Right ventricle myocardium superior (tissue), 1 donor: ENCODE results near the gene RNLS. TPM values are rescaled to one million over a fixed set of nuclear protein-coding genes. Genes with fewer than 3 reads are reported as not detected.
"Not testable (repeated sequence)": the region's sequence is repeated elsewhere in the genome, so short reads cannot be mapped to it uniquely, and the experiment has no call there.

ENCODE experiments used
- ATAC-seq: fragments of 200-7000 bp; cut with Tn5 transposase; one replicate; pipeline ENCODE4 v1.9.1; 2020; ENCODE audit warnings: mild to moderate bottlenecking; ENCODE audit not compliant: poor library complexity
- DNase-seq: peaks from one replicate; pipeline ENCODE4 v3.0.0-alpha.2; 2020
- intact Hi-C: fragments of 100-400 bp; cut with DNase I; formaldehyde crosslinking; loops from one replicate; pipeline ENCODE4 v1.11.2; 2022
- total RNA-seq: library from RNA; stranded (reverse); fragmentation: NEBNext Ultra II Directional; extraction: Animal tissue kit (Norgen Biotek cat#: 25700); gene quantifications from one replicate; pipeline ENCODE4 v1.2.1, GENCODE V29; 2021
- donor health status: DM: no; HTN: yes; CAD: no; lungs with severe emphysema.

Gene RNLS
- total RNA-seq, 1 donor from 2014 or later: 22.5 TPM

GRCh38 chr10:88309365-88309764 lies 273.8 kb downstream of the RNLS start:
- intact Hi-C loops: no loop called here
- ATAC-seq (no peak), DNase-seq (no peak)

GRCh38 chr10:88308361-88308760 lies 274.8 kb downstream of the RNLS start:
- intact Hi-C loops, DNase-seq, ATAC-seq: not testable (repeated sequence)

DNA sequence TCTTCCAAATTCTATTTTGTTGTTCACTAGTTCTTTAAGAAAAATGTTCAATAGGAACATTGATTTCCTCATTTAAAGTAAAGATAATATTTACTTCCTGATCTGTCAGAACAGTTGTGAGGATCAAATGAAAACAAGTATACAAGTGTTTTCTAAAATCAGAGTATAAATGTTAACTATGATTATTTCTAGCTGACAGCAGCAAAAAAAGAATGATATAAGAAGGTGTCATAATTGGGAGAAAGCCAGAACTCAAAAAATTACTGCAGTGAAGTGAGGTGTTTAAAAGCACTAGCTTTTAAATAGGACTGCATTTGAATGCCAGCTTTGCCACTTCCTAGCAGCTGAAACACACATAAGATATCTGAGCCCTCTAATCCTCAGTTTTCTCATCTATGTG lies 283.3 kb downstream of the RNLS start:
- DNase-seq (no peak), ATAC-seq (no peak)
- intact Hi-C loops: no loop called here

DNA sequence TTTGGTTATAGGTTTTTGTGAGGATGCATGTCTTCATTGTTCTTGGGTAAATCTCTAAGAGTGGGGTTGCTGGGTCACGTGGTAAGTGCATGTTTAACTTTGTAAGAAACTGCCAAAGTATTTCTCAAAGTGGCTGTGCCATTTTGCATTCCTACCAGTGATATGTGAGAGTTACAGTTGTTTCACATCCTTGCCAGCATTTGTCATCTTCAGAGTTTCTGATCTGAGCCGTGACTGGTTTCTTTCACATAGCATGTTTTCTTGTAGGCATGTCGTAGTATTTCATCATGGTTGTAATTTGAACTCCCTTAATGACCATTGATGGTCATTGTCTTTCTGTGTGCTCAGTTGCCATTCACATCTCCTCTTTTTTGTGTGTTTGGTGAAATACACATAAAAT lies 286.0 kb downstream of the RNLS start:
- intact Hi-C loops: no loop called here
- DNase-seq (no peak), ATAC-seq (no peak)

DNA sequence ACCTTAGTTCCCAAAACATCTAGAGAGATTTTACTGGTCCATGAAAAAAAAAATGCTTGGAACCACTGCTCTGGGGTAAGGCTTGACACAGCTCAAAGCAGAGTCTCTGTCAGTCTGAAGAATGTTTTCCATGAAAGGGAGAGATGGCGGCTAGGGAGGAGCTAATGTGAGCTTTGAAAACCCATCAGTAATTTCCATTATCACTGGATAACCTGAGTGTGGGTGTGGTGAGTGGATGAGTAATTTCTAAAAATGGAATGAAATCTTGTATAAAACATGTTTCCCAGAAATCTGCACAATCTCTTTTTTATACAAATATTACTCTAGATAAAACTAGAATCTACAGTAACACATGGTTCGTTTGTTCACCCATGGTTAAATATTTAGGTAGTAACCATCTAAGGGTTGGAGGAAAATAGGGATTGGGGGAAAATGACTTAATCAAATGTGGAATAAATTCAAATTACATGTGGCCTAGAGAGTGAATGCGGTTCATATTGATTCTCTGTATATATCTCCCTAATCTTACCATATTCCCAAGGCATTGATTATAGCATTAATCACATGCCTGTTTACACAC lies 289.4 kb downstream of the RNLS start:
- ATAC-seq (no peak), DNase-seq (no peak)
- intact Hi-C loops: no loop called here

- intact Hi-C loops: no loop called here
- ATAC-seq: no peak
- no peak for DNase-seq
Measured at GRCh38 chr10:88293073-88293472, 290.0 kb downstream of the RNLS start.

- ATAC-seq (no peak), DNase-seq (no peak)
- intact Hi-C loops: no loop called here
Measured at GRCh38 chr10:88292185-88292514, 291.0 kb downstream of the RNLS start.

DNA sequence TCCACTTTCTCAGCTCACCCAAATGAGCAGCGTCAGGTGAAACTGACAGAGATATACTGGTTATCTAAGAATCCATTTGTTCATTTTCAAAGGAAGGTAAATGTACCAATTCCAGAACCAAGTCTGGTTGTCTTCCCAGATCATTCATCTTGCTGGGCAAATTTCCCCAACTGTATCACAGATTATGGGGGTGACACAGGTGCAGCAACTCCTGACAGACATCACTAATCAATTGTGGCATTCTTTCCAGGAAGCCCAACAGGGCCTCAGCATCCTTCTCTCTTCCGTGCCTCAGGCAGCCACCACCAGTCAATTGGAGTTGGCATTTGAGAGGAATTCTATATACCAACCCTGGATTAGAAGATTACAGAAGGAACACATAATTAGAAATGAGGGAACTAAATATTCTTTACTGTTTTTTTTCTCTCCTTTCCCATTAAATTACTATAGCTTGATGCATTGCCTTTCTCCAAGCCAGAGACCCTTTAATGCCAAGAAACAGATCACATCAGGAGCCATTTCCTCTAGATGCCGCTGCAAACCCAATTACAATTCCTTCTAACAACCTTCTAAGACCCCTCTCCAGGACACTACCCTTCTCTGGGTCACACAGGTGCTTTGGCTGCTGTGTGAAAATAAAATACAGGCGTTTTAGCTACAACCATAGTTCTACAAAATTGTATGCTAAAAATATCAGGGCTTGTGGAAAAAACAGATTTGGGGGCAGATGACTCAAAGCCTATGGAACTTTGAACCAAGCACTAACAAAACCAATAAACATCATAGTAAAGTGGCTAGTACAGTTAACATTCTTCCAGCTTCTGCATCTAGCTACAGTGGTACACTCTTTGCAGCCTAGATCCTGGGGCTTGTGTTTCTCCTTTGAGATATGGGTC lies 291.6 kb downstream of the RNLS start:
- intact Hi-C loops: no loop called here
- ATAC-seq (no peak), DNase-seq (no peak)

DNA sequence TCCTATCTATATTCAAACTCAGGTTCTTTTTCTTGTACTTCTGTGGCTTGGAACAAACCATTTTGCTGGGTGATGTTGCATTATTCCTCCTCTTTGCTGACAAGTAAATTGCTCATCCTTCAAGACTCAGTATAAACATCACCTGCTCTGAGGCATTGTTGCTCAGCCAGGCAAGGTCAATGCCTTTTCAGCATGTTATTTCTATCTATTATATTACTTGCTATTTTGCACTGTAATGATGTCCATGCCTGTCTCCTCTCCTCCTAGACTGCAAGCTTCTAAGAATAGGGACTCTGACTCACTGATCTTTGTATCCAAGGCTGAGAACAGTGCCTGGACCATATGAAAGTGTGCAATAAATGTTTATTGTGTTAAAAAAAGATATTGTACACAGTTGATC lies 293.8 kb downstream of the RNLS start:
- ATAC-seq: no peak
- DNase-seq: no peak
- intact Hi-C loops: no loop called here

- intact Hi-C loops: no loop called here
- ATAC-seq (no peak), DNase-seq (no peak)
Measured at GRCh38 chr10:88288320-88289059, 294.6 kb downstream of the RNLS start.

DNA sequence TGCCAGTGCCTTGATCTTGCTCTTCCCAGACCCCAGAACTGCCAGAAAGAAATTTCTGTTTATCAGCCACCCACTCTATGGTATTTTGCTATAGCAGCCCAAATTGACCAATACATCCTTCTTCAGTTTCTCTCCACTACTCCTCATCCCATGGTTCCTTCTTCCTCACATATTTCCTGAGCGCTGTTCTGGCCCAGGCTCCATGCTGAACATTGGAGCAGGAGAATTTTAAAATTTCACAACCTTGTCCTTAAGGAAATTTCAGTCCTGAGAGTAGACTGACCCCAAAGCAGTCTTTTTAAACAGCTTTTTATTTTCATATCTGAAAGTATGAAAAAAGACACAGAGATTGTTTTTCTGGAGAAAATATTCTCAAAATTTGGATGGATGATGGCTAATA lies 297.1 kb downstream of the RNLS start:
- intact Hi-C loops: no loop called here
- ATAC-seq: peak; percentile 39
- no peak for DNase-seq

DNA sequence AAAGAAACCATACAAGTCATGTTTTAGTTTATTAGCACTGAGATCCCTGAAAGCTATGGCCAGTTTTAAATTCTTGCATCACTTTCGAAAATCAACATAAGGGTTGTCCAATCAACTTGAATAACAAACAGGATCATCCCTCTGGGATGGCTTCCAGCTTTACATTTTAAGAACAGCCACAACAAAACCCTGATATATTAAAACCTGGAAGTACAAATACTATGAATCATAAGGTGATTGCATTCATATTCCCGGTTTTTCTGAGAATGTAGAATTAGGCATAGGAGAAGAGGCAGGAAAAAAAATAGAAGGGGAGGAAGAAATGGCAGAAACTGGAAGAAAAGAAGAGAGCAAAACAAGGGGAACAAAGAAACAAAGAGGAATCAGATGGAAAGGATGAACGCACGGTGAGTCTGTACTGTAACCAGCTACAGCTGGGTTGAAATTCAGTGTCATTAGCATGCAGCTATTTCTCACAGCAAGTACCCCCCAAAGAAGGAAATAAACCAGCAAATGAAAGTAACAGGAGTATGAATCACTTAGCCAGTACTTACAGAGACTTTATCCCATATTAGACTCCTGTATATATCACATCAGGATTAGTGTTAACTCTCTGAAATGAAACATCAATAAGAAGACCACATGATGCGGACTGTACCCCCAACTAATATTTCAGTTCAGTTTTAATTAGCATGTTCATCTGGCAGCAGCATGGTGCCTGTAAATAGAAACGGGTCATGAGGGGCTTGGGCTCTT lies 301.3 kb downstream of the RNLS start:
- DNase-seq (no peak), ATAC-seq (no peak)
- intact Hi-C loops: no loop called here

- intact Hi-C loops: no loop called here
- ATAC-seq (no peak), DNase-seq (no peak)
Measured at GRCh38 chr10:88280518-88280917, 302.6 kb downstream of the RNLS start.

- intact Hi-C loops: no loop called here
- no peak for ATAC-seq
- no peak for DNase-seq
Measured at GRCh38 chr10:88278912-88279311, 304.2 kb downstream of the RNLS start.

DNA sequence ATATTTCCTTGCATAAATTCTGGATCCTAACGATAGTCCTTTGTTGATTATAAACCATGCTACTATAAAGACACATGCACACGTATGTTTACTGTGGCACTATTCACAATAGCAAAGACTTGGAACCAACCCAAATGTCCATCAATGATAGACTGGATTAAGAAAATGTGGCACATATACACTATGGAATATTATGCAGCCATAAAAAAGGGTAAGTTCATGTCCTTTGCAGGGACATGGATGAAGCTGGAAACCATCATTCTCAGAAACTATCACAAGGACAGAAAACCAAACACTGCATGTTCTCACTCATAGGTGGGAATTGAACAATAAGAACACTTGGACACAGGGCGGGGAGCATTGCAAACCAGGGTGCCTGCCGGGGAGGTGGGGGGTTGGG lies 306.2 kb downstream of the RNLS start:
- intact Hi-C loops, ATAC-seq, DNase-seq: not testable (repeated sequence)

DNA sequence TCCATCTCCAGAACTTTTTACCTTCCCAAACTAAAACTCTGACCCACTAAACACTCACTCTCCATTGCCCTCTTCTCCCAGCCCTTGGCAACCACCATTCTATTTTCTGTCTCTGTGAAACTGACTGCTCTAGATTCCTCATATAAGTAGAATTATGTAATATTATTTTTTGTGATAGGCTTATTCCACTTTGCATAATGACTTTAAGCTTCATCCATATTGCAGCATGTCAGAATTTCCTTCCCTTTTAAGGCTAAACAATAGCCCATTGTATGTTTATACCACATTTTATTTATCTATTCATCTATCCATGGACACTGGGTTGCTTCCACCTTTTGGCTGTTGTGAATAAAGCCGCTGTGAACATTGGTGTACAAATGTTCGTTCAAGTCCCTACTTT lies 308.8 kb downstream of the RNLS start:
- DNase-seq: no peak
- no peak for ATAC-seq
- intact Hi-C loops: no loop called here

- intact Hi-C loops: no loop called here
- DNase-seq (no peak), ATAC-seq (no peak)
Measured at GRCh38 chr10:88273567-88273966, 309.6 kb downstream of the RNLS start.

DNA sequence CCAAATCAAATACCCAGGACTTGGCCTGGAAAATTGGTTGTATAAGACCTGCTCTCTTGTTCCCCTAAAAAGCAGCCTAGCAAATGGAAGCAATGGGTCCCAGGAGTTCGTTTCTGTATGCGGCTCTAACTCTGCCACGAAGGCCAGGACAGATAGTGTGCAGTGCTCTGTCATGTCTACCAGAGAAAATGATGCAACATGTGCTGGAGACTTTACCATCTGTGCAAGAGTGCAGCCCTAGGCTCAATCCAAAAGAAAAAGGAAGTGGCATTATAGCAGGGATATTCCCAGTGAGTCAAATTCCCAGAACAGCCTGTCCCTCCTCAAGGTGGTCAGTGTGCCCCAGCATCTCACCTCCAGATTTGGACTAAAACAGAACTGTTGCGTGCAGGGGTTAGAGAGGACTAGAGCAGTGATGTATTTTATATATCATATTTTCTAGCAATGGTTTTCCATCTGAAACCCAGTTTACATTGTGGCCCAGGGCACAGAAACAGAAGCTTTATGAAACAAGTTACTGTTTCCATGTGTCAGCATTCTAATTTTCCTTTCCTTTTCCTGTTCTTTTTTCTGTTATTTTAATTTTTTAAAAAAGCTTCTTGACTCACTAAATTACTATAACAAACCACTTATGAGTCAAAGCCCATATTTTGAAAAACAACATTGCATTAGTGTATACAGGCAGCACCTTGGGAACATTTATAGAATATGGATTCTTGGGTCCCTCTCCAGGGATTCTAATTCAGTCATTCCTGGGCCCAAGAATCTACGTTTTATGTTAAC lies 311.2 kb downstream of the RNLS start:
- DNase-seq (no peak), ATAC-seq (peak; percentile 91)
- intact Hi-C loops: no loop called here
